ENCODE measurements around the gene SEZ6L2. TPM values are rescaled to one million over a fixed set of nuclear protein-coding genes. Genes with fewer than 3 reads are reported as not detected.
"Not testable (repeated sequence)": the region's sequence is repeated elsewhere in the genome, so short reads cannot be mapped to it uniquely, and the experiment has no call there.

SEZ6L2 gene
- polyA plus RNA-seq, 1 experiment: 19.3 TPM

- CTCF ChIA-PET: no interaction called here
- Histone ChIP-seq H3K27me3 (ENCODE audit: control insufficient read depth, insufficient read depth, low read length) (no peaks in the 10 kb centered on the region), H3K36me3 (ENCODE audit: control insufficient read depth, insufficient read depth, low read length) (no peaks in the 10 kb centered on the region), H3K4me3 (ENCODE audit: low read depth, low read length) (no peak overlapping the region)
- TF ChIP-seq CTCF (IDR thresholded peaks at IDR 0.05; ENCODE audit: insufficient read depth, low read depth, low read length): no peak
- DNase-seq (ENCODE audit: low read depth): no peak
- POLR2A ChIA-PET: no interaction called here
Observed at GRCh38 chr16:29891525-29892457, 7.6 kb downstream of the SEZ6L2 start.

- CTCF ChIA-PET; H3K27me3 ChIP-seq (ENCODE audit: control insufficient read depth, insufficient read depth, low read length); DNase-seq (ENCODE audit: low read depth); H3K4me3 ChIP-seq (ENCODE audit: low read depth, low read length); H3K36me3 ChIP-seq (ENCODE audit: control insufficient read depth, insufficient read depth, low read length): not testable (repeated sequence)
- POLR2A ChIA-PET: interaction anchor here (0.6 kb wide), 1 partner anchor 21 kb away, joined by 6 read pairs; no protein-coding TSS in a partner anchor
Observed at GRCh38 chr16:29889372-29889771, 10.0 kb downstream of the SEZ6L2 start.

- CTCF ChIA-PET: interaction anchor here (1.4 kb wide), 1 partner anchor 35 kb away, joined by 5 read pairs; no protein-coding TSS in a partner anchor
Observed at GRCh38 chr16:29883987-29884386, 15.4 kb downstream of the SEZ6L2 start.

GRCh38 chr16:29881050-29881449 lies 18.3 kb downstream of the SEZ6L2 start:
- Histone ChIP-seq H3K4me3 (ENCODE audit: low read depth, low read length) (no peak overlapping the region), H3K36me3 (ENCODE audit: control insufficient read depth, insufficient read depth, low read length) (no peaks in the 10 kb centered on the region), H3K27me3 (ENCODE audit: control insufficient read depth, insufficient read depth, low read length) (peaks cover 3% of the 10 kb centered on the region; the same call in 1 of the 2 replicates)
- ChIA-PET CTCF (no interaction called here), POLR2A (no interaction called here)
- no peak for TF ChIP-seq CTCF (IDR thresholded peaks at IDR 0.05; ENCODE audit: insufficient read depth, low read depth, low read length)
- DNase-seq (ENCODE audit: low read depth): no peak

More at GRCh38 chr16:29883987-29884386, 15.4 kb downstream of the SEZ6L2 start:
- DNase-seq (ENCODE audit: low read depth): no peak
- Histone ChIP-seq H3K36me3 (ENCODE audit: control insufficient read depth, insufficient read depth, low read length) (no peaks in the 10 kb centered on the region), H3K4me3 (ENCODE audit: low read depth, low read length) (no peak overlapping the region), H3K27me3 (ENCODE audit: control insufficient read depth, insufficient read depth, low read length) (no peaks in the 10 kb centered on the region)
- no peak for TF ChIP-seq CTCF (IDR thresholded peaks at IDR 0.05; ENCODE audit: insufficient read depth, low read depth, low read length)
- POLR2A ChIA-PET: no interaction called here

GRCh38 chr16:29878172-29878571 lies 21.2 kb downstream of the SEZ6L2 start:
- CTCF ChIA-PET: no interaction called here

More at GRCh38 chr16:29878172-29878571, 21.2 kb downstream of the SEZ6L2 start:
- no peaks in the 10 kb centered on the region for H3K36me3 ChIP-seq (ENCODE audit: control insufficient read depth, insufficient read depth, low read length)
- no peak overlapping the region for H3K4me3 ChIP-seq (ENCODE audit: low read depth, low read length)
- DNase-seq (ENCODE audit: low read depth): no peak
- no peak for TF ChIP-seq CTCF (IDR thresholded peaks at IDR 0.05; ENCODE audit: insufficient read depth, low read depth, low read length)
- POLR2A ChIA-PET: no interaction called here
- peaks cover 4% of the 10 kb centered on the region; the same call in 1 of the 2 replicates for H3K27me3 ChIP-seq (ENCODE audit: control insufficient read depth, insufficient read depth, low read length)
